ENCODE data around the gene VPS37C.

The VPS37C gene

DNA sequence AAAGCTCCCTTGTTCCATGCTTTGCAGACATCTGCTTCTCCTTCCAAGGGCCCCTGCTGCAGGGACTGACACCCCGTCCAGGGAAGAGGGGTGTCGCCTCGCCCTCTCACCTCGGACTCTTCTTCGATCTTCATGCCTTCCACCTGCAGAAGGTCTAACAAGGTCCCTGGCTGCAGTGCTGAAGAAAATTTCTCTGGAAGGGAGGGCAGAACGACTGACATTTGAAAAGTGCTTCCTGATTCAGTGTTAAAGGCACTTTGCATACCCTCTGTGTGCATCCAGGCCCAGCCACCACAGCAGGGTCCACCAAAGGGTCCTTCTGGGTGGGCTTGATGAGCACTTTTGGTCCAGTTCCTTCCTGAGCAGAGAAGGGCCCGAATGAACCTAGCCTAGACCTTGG, 28.1 kb downstream of the VPS37C start:
- Histone ChIP-seq H3K9ac (ENCODE audit: low read length) (no peak overlapping the region), H3K9me3 (ENCODE audit: insufficient read depth, low read length) (no peaks in the 10 kb centered on the region), H3K27ac (ENCODE audit: low read length) (no peak overlapping the region), H4K20me1 (ENCODE audit: insufficient read depth, low read length) (no peaks in the 10 kb centered on the region), H3K4me1 (ENCODE audit: low read length) (peaks cover 10% of the 10 kb centered on the region), H2AFZ (ENCODE audit: low read depth, low read length) (no peak overlapping the region), H3K27me3 (ENCODE audit: low read depth, low read length) (no peaks in the 10 kb centered on the region), H3K79me2 (ENCODE audit: low read length) (no peaks in the 10 kb centered on the region), H3K4me3 (ENCODE audit: low read length) (no peak overlapping the region), H3K4me2 (ENCODE audit: low read length) (no peak overlapping the region), H3K36me3 (replicated peaks; ENCODE audit: low read depth, low read length) (peaks cover 9% of the 10 kb centered on the region)
- no peak for TF ChIP-seq EZH2phosphoT487 (IDR thresholded peaks at IDR 0.05; ENCODE audit: low read depth)
- TF ChIP-seq, protein P1, sequence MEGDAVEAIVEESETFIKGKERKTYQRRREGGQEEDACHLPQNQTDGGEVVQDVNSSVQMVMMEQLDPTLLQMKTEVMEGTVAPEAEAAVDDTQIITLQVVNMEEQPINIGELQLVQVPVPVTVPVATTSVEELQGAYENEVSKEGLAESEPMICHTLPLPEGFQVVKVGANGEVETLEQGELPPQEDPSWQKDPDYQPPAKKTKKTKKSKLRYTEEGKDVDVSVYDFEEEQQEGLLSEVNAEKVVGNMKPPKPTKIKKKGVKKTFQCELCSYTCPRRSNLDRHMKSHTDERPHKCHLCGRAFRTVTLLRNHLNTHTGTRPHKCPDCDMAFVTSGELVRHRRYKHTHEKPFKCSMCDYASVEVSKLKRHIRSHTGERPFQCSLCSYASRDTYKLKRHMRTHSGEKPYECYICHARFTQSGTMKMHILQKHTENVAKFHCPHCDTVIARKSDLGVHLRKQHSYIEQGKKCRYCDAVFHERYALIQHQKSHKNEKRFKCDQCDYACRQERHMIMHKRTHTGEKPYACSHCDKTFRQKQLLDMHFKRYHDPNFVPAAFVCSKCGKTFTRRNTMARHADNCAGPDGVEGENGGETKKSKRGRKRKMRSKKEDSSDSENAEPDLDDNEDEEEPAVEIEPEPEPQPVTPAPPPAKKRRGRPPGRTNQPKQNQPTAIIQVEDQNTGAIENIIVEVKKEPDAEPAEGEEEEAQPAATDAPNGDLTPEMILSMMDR (IDR thresholded peaks at IDR 0.05; ENCODE audit: low read depth, low read length), result no peak

DNA sequence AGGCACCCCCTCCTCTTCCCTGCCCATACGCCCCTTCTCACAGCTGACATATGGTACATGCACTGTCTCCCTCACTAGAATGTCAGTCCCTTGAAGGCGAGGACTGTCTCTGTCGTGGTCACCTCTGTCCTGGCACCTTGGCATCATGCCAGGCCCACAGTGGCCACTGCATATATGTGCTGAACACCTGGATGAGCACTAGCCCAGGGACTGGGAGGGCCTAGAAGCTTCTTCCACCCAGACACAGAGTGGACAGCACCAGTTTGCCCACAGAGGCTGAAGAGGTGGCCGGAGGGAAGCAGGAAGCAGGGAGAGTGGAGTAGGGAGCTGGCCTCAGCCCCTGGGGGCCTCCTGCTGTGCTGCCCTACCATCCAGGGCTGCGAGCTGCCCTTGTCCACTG, 28.6 kb downstream of the VPS37C start:
- no peak overlapping the region for H2AFZ ChIP-seq (ENCODE audit: low read depth, low read length)
- peaks cover 5% of the 10 kb centered on the region for H3K36me3 ChIP-seq (replicated peaks; ENCODE audit: low read depth, low read length)
- H3K27ac ChIP-seq (ENCODE audit: low read length), result no peak overlapping the region
- no peaks in the 10 kb centered on the region for H3K27me3 ChIP-seq (ENCODE audit: low read depth, low read length)
- H3K4me1 ChIP-seq (ENCODE audit: low read length), result peaks cover 10% of the 10 kb centered on the region
- no peaks in the 10 kb centered on the region for H4K20me1 ChIP-seq (ENCODE audit: insufficient read depth, low read length)
- H3K9me3 ChIP-seq (ENCODE audit: insufficient read depth, low read length), result no peaks in the 10 kb centered on the region
- no peak overlapping the region for H3K4me3 ChIP-seq (ENCODE audit: low read length)
- TF ChIP-seq EZH2phosphoT487 (IDR thresholded peaks at IDR 0.05; ENCODE audit: low read depth), result no peak
- TF ChIP-seq, protein P1 (IDR thresholded peaks at IDR 0.05; ENCODE audit: low read depth, low read length), result no peak
- no peaks in the 10 kb centered on the region for H3K79me2 ChIP-seq (ENCODE audit: low read length)
- H3K4me2 ChIP-seq (ENCODE audit: low read length), result no peak overlapping the region
- no peak overlapping the region for H3K9ac ChIP-seq (ENCODE audit: low read length)

DNA sequence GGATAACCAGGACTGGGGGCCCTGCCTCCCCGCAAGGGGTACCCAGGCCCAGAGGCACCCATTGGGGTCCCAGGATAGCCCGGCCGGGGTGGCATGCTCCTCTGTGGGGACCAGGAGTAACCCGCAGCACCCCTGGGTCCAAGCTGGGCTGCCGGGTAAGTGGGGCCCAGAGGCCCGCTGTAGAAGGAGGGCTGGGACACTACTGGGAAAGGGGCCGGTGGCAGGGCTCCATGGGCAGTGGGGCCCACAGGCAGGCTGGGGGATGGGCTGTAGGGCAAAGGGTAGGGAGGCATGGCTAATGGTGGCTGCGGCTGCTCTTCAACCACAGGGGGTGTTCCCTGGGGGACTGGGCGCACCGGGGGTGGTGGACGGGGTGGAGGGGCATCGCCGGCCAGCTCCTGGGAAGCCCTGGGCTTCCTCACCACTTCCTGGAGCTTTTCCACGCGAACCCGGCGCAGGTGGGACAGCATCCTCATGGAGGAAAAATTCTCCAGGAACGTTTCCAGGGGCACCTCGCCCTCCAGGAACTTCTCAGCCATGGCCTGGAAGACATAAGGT, 29.1 kb downstream of the VPS37C start:
- Histone ChIP-seq H3K4me3 (ENCODE audit: low read length) (no peak overlapping the region), H3K79me2 (ENCODE audit: low read length) (no peaks in the 10 kb centered on the region), H4K20me1 (ENCODE audit: insufficient read depth, low read length) (no peaks in the 10 kb centered on the region), H3K4me2 (ENCODE audit: low read length) (no peak overlapping the region), H3K9me3 (ENCODE audit: insufficient read depth, low read length) (no peaks in the 10 kb centered on the region), H3K27ac (ENCODE audit: low read length) (no peak overlapping the region), H2AFZ (ENCODE audit: low read depth, low read length) (no peak overlapping the region), H3K27me3 (ENCODE audit: low read depth, low read length) (no peaks in the 10 kb centered on the region), H3K36me3 (replicated peaks; ENCODE audit: low read depth, low read length) (peaks cover 5% of the 10 kb centered on the region), H3K9ac (ENCODE audit: low read length) (no peak overlapping the region), H3K4me1 (ENCODE audit: low read length) (peaks cover 10% of the 10 kb centered on the region)
- TF ChIP-seq EZH2phosphoT487 (IDR thresholded peaks at IDR 0.05; ENCODE audit: low read depth), result no peak
- TF ChIP-seq, protein P1 (IDR thresholded peaks at IDR 0.05; ENCODE audit: low read depth, low read length), result no peak

DNA sequence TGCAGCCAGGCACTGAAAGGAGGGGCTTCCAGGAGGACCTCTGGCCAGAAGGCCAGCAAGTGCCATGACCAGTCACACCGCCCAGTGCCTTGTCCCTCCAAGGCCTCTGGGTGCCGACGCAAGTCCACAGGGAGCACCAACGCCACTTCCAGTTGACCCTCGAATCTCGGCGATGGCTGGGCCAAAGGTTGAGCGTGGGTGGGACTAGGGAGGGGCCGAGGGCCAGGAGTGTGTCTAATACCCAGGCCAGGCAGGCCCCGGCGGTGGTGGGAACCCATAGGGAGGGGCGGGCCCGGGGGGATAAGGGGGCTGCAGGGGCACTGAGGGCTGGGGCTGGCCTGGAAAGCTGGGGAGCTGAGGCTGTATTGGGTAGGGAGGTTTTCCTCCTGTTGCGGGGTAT, 29.6 kb downstream of the VPS37C start:
- Histone ChIP-seq H3K9me3 (ENCODE audit: insufficient read depth, low read length) (no peaks in the 10 kb centered on the region), H3K79me2 (ENCODE audit: low read length) (no peaks in the 10 kb centered on the region), H3K36me3 (replicated peaks; ENCODE audit: low read depth, low read length) (peaks cover 3% of the 10 kb centered on the region), H3K4me2 (ENCODE audit: low read length) (no peak overlapping the region), H3K9ac (ENCODE audit: low read length) (no peak overlapping the region), H2AFZ (ENCODE audit: low read depth, low read length) (no peak overlapping the region), H3K4me3 (ENCODE audit: low read length) (no peak overlapping the region), H3K27me3 (ENCODE audit: low read depth, low read length) (no peaks in the 10 kb centered on the region), H3K27ac (ENCODE audit: low read length) (no peak overlapping the region), H4K20me1 (ENCODE audit: insufficient read depth, low read length) (no peaks in the 10 kb centered on the region), H3K4me1 (ENCODE audit: low read length) (peaks cover 10% of the 10 kb centered on the region)
- TF ChIP-seq, protein P1 (IDR thresholded peaks at IDR 0.05; ENCODE audit: low read depth, low read length), result no peak
- no peak for TF ChIP-seq EZH2phosphoT487 (IDR thresholded peaks at IDR 0.05; ENCODE audit: low read depth)

Measured in OCI-LY3 (cell line).